Mesodermal cell (in vitro differentiated cells): ENCODE measurements around the gene KLKB1.
"Not testable (repeated sequence)": the region's sequence is repeated elsewhere in the genome, so short reads cannot be mapped to it uniquely, and the experiment has no call there.

Experiments
- H3K27ac ChIP-seq: 2 replicates; pipeline ENCODE4 v1.7.0; 2013; ENCODE audit warnings: mild to moderate bottlenecking, low read depth, low read length, moderate library complexity; ENCODE audit not compliant: severe bottlenecking
- H3K36me3 ChIP-seq: 2 replicates; pipeline ENCODE4 v1.7.1; 2013; ENCODE audit warnings: mild to moderate bottlenecking, low read length, moderate library complexity; ENCODE audit not compliant: control insufficient read depth, insufficient read depth
- H3K4me1 ChIP-seq: one replicate; pipeline ENCODE4 v1.7.1; 2013; ENCODE audit warnings: mild to moderate bottlenecking, low read length; ENCODE audit not compliant: insufficient read depth, control insufficient read depth, poor library complexity, severe bottlenecking
- H3K4me3 ChIP-seq: 2 replicates; pipeline ENCODE4 v1.7.0; 2013; ENCODE audit warnings: low read length, control low read depth, mild to moderate bottlenecking; ENCODE audit not compliant: insufficient read depth, poor library complexity, severe bottlenecking; ENCODE audit errors: extremely low read depth
- H3K9me3 ChIP-seq: 2 replicates; pipeline ENCODE4 v1.7.1; 2013; ENCODE audit warnings: mild to moderate bottlenecking, low read length, moderate library complexity; ENCODE audit not compliant: control insufficient read depth
- WGBS, 2 experiments: methylation state at CpG; one replicate each; pipeline ENCODE4 v1.1.5; 2013; ENCODE audit warnings: missing lambda C conversion rate in 2 of 2; ENCODE audit not compliant: insufficient coverage in 2 of 2; 5-methylcytosine and 5-hydroxymethylcytosine counted together

Gene KLKB1

GRCh38 chr4:186226521-186227189 lies 652 bp upstream of the KLKB1 start:
- H3K4me3 ChIP-seq = no peak overlapping the region
- 100% methylated on average over 1 of the region's 3 CpGs for WGBS, 2 experiments
- H3K4me1 ChIP-seq = no peaks in the 10 kb centered on the region
- no peaks in the 10 kb centered on the region for H3K36me3 ChIP-seq
- H3K9me3 ChIP-seq = no peaks in the 10 kb centered on the region
- H3K27ac ChIP-seq = no peak overlapping the region

- Histone ChIP-seq H3K27ac (no peak overlapping the region), H3K36me3 (no peaks in the 10 kb centered on the region), H3K9me3 (no peaks in the 10 kb centered on the region), H3K4me3 (no peak overlapping the region), H3K4me1 (no peaks in the 10 kb centered on the region)
- 43 to 100% methylated on average over 1 to 2 of the region's 2 CpGs for WGBS, 2 experiments
Measured at GRCh38 chr4:186227744-186228513, 622 bp downstream of the KLKB1 start.

GRCh38 chr4:186228514-186228894 lies 1.2 kb downstream of the KLKB1 start:
- no peaks in the 10 kb centered on the region for H3K9me3 ChIP-seq
- no peaks in the 10 kb centered on the region for H3K4me1 ChIP-seq
- no peak overlapping the region for H3K4me3 ChIP-seq
- no CpG with 5 or more reads among the region's 2 CpGs for WGBS, 2 experiments
- no peak overlapping the region for H3K27ac ChIP-seq
- no peaks in the 10 kb centered on the region for H3K36me3 ChIP-seq

- no peaks in the 10 kb centered on the region for H3K9me3 ChIP-seq
- H3K4me1 ChIP-seq = no peaks in the 10 kb centered on the region
- WGBS, 2 experiments = 60 to 77% methylated on average over 1 to 2 of the region's 2 CpGs
- no peak overlapping the region for H3K27ac ChIP-seq
- no peak overlapping the region for H3K4me3 ChIP-seq
- H3K36me3 ChIP-seq = no peaks in the 10 kb centered on the region
Measured at GRCh38 chr4:186234367-186234766, 7.1 kb downstream of the KLKB1 start.

GRCh38 chr4:186236126-186236525 lies 8.8 kb downstream of the KLKB1 start:
- Histone ChIP-seq H3K27ac (no peak overlapping the region), H3K9me3 (no peaks in the 10 kb centered on the region), H3K4me1 (no peaks in the 10 kb centered on the region), H3K4me3 (no peak overlapping the region), H3K36me3 (no peaks in the 10 kb centered on the region)
- WGBS, 2 experiments = 92 to 100% methylated on average over 2 of the region's 4 CpGs

GRCh38 chr4:186240452-186240847 lies 13.1 kb downstream of the KLKB1 start:
- H3K4me1 ChIP-seq = no peaks in the 10 kb centered on the region
- no peaks in the 10 kb centered on the region for H3K36me3 ChIP-seq
- no peak overlapping the region for H3K27ac ChIP-seq
- no peak overlapping the region for H3K4me3 ChIP-seq
- no peaks in the 10 kb centered on the region for H3K9me3 ChIP-seq
- 88 to 97% methylated on average over 4 to 6 of the region's 7 CpGs for WGBS, 2 experiments

- Histone ChIP-seq H3K4me1 (no peaks in the 10 kb centered on the region), H3K27ac (no peak overlapping the region), H3K4me3 (no peak overlapping the region), H3K9me3 (no peaks in the 10 kb centered on the region), H3K36me3 (no peaks in the 10 kb centered on the region)
- 71 to 75% methylated on average over 1 to 3 of the region's 7 CpGs for WGBS, 2 experiments
Measured at GRCh38 chr4:186240848-186241491, 13.7 kb downstream of the KLKB1 start.

GRCh38 chr4:186241616-186242015 lies 14.3 kb downstream of the KLKB1 start:
- Histone ChIP-seq H3K27ac (no peak overlapping the region), H3K4me3 (no peak overlapping the region), H3K36me3 (no peaks in the 10 kb centered on the region), H3K4me1 (no peaks in the 10 kb centered on the region), H3K9me3 (no peaks in the 10 kb centered on the region)
- 61 to 69% methylated on average over 2 to 3 of the region's 4 CpGs for WGBS, 2 experiments

- H3K27ac ChIP-seq, H3K9me3 ChIP-seq, H3K36me3 ChIP-seq, H3K4me3 ChIP-seq, H3K4me1 ChIP-seq: not testable (repeated sequence)
- 72 to 74% methylated on average over 3 to 4 of the region's 10 CpGs for WGBS, 2 experiments
Measured at GRCh38 chr4:186242031-186242430, 14.7 kb downstream of the KLKB1 start.

GRCh38 chr4:186243331-186243730 lies 16.0 kb downstream of the KLKB1 start:
- H3K4me1 ChIP-seq = no peaks in the 10 kb centered on the region
- 49 to 50% methylated on average over 1 to 2 of the region's 2 CpGs for WGBS, 2 experiments
- no peak overlapping the region for H3K4me3 ChIP-seq
- H3K27ac ChIP-seq = no peak overlapping the region
- H3K9me3 ChIP-seq = no peaks in the 10 kb centered on the region
- no peaks in the 10 kb centered on the region for H3K36me3 ChIP-seq

- Histone ChIP-seq H3K4me1 (peaks cover 1% of the 10 kb centered on the region), H3K27ac (no peak overlapping the region), H3K36me3 (no peaks in the 10 kb centered on the region), H3K9me3 (no peaks in the 10 kb centered on the region), H3K4me3 (no peak overlapping the region)
- 73 to 78% methylated on average over 5 of the region's 5 CpGs for WGBS, 2 experiments
Measured at GRCh38 chr4:186244835-186245234, 17.5 kb downstream of the KLKB1 start.
